Ecto neural progenitor cell (in vitro differentiated cells): ENCODE data around the gene ACTBL2.
"Not testable (repeated sequence)": the region's sequence is repeated elsewhere in the genome, so short reads cannot be mapped to it uniquely, and the experiment has no call there.

Source experiments
- DNase-seq: peaks from one replicate; pipeline ENCODE4 v3.0.0-alpha.2; 2018; ENCODE audit warnings: low spot score

ACTBL2 gene

DNA sequence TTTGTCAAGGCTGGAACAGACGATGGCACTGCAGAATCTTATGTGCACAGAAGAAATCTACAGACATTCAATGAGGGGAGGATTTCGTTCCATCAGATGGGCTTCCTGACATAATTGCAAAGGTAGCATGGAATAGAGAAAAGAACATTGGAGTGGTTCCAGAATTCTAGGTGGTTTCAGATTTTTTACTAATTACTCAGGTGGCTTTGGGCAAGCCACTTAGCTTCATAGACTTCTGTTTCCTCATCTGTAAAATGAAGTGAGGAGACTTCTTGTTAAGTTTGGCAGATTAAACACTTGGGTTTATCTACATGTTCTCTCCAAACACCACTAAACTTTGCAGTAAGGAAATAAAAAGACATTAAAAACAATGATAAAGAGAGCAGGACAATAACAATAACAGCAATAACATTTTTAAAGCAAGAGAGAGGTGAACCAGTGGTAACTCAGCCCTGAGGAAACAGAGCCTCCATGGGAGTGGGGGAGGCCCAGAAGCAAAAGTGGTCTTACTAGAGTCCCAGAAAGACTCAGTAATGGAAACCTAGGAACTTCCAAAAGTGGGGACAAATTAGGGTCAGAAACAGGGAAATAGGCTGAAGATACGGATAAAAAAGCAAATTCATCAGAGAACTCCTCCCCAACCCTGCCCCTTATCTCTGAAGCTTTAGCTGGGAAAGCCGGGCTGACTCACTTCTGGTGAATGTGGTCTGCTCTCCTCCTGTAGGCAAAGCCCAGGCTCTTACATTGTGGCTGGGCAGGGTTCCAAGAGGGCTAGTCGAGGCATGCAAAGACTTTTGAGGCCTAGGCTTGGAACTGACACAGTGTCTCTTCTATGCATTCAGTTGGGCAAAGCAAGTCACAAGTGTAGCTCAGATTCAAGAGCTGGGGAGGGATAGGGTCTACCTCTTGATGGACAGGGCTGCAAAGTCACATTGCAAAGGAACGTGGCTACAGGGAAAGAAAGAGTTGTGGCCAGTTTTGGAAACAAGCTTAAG, 11.8 kb upstream of the ACTBL2 start:
- no peak for DNase-seq

- no peak for DNase-seq
Measured at GRCh38 chr5:57493034-57493433, 10.4 kb upstream of the ACTBL2 start.

DNA sequence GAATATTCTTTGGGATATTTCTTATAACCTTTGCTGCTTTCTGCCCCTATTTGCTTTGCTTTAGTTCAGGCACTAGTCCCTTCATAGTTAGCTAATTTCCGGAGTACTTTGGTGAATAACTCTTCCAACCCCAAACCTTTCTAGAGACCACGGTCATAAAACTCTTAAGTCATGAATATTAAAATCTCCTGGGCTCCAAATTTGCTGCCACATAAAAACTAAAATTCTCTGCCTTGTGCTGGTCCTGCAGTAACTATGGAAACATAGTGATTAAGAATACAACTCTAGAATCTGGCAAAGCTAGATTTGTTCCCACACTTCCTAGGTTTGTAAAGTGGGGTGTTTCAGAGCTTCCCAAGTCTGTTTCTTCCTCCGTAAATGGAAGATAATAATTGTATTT, 10.0 kb upstream of the ACTBL2 start:
- DNase-seq = no peak

DNA sequence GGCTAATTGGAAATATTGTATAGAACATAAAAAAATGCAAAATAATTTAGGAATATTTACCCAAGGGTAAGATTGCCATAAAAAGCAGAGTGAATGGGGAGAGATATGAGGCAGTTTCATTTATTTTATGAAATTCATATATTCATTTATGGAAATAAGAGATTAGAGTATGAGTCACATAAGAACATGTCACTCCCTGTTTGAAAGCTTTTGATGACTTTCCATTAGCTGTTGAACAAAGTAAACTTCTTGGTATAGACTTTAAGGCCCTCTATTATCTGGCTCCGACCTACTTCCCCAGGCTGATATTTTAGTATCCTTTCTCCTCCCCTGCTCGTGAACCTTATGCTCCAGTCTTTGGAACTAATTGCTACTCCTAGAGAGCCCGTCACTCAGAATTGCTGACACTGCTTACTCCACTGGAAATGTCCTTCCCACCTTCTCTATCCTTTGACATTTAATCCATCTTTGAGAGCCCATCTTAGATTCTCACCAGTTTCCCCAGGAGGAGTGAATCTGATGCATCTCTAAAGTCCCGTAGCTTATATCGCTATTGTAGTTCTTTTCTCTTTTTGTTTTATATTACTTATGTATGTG, 8.9 kb upstream of the ACTBL2 start:
- no peak for DNase-seq

- DNase-seq = no peak
Measured at GRCh38 chr5:57488215-57488955, 5.8 kb upstream of the ACTBL2 start.

- DNase-seq = no peak
Measured at GRCh38 chr5:57486027-57486602, 3.5 kb upstream of the ACTBL2 start.

- DNase-seq = no peak
Measured at GRCh38 chr5:57478826-57479225, 3.8 kb downstream of the ACTBL2 start.

GRCh38 chr5:57476601-57477056, 6.0 kb downstream of the ACTBL2 start:
- no peak for DNase-seq

- no peak for DNase-seq
Measured at GRCh38 chr5:57470339-57470738, 12.3 kb downstream of the ACTBL2 start.

DNA sequence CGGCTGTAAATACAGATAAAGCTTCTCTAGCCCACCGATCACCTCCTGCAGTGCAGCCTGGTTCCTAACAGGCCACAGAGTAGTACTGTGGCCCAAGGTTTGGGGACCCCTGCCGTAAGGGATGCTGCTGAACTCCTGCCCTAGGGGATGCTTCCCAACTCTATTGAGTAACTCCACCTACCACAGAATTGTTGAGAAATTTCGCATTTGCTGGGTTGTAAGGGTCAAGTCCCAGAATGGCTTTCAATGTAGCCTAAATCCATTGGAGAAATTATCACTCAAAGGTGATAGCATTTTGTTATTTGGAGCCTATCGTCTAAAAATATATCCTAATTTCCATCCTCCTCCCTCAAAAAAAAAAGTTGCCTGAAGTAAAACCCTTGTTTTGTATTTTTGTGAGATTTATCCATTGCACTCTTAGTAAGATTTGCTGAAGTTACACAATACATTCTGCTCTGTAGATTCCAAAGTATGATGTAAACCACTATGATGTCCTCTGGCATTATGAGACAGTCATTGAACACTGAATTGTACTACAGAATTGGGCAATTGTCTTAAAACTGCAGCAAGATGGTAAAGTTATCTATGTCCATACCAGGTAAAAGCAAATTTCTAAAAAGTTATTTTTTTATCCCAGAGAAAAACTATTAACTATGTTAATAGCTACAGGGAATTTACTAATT, 14.0 kb downstream of the ACTBL2 start:
- DNase-seq = no peak

DNA sequence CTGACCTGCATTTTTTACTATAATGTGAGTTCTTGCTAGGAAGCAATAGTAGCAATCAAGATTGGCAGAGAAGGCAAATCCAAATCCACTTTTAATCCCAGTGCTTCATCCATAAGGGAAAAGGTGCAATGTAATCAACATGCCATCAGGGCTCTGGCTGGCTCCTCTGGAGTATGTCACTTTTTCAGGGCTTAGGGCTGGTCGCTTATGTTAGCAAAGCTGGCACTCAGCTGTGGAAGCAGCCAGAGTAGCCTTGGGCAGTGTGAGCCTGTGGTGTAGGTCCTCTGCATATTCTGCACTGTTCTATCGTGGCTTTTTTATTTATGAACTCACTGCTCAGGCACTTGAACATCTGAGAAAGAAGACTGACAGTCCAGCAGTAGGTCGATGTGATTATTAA, 16.1 kb downstream of the ACTBL2 start:
- DNase-seq = no peak

DNA sequence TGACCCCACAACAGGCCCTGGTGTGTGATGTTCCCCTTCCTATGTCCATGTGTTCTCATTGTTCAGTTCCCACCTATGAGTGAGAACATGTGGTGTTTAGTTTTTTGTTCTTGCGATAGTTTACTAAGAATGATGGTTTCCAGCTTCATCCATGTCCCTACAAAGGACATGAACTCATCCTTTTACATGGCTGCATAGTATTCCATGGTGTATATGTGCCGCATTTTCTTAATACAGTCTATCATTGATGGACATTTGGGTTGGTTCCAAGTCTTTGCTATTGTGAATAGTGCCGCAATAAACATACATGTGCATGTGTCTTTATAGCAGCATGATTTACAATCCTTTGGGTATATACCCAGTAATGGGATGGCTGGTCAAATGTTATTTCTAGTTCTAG, 22.6 kb downstream of the ACTBL2 start:
- DNase-seq = not testable (repeated sequence)

- DNase-seq = no peak
Measured at GRCh38 chr5:57458443-57458842, 24.2 kb downstream of the ACTBL2 start.

- no peak for DNase-seq
Measured at GRCh38 chr5:57456531-57457135, 26.0 kb downstream of the ACTBL2 start.

GRCh38 chr5:57455511-57456455, 26.8 kb downstream of the ACTBL2 start:
- no peak for DNase-seq

DNA sequence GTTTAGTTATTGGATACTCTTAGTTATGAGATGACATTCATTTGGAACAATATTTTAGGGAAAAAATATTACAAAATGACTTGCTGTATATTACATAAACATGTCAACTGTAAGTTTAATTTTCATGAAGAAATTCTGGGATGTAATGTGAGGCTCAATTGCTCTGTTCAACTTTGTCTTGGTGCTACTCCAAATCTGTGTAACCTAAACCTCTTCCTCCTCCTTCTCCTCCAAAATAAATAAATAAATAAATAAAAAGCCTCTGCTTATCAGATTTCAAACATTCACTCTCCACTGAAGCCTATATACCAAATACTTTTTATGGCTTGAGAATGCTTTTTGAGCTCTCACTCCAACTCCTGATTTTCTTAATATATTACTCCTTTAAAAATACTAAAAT, 27.7 kb downstream of the ACTBL2 start:
- DNase-seq = no peak

DNA sequence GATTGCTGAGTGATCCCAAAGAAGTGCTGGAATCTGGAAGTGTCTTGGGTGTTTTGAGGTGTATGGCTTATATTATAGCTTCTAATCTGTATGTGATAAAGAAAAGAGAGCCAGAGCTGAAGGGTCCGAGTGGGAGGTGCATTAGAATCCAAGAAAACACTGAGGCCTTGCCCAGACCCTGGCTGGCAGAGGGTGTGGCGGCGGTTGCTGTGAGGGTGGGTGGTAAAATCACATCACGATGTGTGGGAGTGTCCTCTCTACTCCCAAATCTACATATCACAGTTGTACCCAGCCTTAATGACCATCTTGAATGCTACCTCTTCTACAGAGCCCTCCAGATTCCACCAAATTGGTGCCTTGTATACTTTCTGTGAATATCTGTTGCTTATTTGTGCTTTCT, 28.9 kb downstream of the ACTBL2 start:
- no peak for DNase-seq

- no peak for DNase-seq
Measured at GRCh38 chr5:57452885-57453284, 29.7 kb downstream of the ACTBL2 start.

GRCh38 chr5:57450991-57451876, 31.4 kb downstream of the ACTBL2 start:
- no peak for DNase-seq
